NCI-H1105 (cell line): Measurements from ENCODE around the gene PIGV.

Experiments used
- DNase-seq: peaks from one replicate; lab custom pipeline; 2025; lab: John Stamatoyannopoulos, UW

PIGV gene

DNA sequence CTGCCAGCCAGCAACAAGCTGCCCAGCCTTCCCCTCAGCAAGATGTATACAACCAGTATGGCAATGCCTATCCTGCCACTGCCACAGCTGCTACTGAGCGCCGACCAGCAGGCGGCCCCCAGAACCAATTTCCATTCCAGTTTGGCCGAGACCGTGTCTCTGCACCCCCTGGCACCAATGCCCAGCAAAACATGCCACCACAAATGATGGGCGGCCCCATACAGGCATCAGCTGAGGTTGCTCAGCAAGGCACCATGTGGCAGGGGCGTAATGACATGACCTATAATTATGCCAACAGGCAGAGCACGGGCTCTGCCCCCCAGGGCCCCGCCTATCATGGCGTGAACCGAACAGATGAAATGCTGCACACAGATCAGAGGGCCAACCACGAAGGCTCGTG is 13.3 kb upstream of the PIGV start:
- DNase-seq = no peak

DNA sequence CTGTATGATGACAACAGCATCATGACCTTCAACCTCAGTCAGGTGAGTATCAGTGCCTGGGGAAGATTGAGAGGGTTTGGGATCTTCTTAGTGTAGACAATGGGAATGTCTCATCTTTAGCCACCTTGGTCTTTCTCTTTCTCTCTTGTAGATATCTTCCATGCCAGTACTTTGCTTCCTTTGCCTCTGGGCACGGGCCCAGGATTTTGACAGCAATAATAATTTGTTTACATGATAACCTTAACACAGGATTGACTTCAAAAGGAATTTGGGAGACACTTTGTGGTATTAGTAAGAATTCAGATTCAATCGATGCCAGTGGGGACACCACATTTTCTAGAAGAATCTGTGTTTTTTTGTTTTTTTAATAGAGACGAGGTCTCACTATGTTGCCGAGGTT is 12.1 kb upstream of the PIGV start:
- DNase-seq = no peak

DNA sequence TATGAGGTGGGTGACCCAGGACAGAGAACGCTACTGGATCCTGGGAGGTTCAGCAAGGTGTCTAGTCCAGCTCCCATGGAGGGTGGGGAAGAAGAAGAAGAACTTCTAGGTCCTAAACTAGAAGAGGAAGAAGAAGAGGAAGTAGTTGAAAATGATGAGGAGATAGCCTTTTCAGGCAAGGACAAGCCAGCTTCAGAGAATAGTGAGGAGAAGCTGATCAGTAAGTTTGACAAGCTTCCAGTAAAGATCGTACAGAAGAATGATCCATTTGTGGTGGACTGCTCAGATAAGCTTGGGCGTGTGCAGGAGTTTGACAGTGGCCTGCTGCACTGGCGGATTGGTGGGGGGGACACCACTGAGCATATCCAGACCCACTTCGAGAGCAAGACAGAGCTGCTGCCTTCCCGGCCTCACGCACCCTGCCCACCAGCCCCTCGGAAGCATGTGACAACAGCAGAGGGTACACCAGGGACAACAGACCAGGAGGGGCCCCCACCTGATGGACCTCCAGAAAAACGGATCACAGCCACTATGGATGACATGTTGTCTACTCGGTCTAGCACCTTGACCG is 8.6 kb upstream of the PIGV start:
- DNase-seq = no peak

DNA sequence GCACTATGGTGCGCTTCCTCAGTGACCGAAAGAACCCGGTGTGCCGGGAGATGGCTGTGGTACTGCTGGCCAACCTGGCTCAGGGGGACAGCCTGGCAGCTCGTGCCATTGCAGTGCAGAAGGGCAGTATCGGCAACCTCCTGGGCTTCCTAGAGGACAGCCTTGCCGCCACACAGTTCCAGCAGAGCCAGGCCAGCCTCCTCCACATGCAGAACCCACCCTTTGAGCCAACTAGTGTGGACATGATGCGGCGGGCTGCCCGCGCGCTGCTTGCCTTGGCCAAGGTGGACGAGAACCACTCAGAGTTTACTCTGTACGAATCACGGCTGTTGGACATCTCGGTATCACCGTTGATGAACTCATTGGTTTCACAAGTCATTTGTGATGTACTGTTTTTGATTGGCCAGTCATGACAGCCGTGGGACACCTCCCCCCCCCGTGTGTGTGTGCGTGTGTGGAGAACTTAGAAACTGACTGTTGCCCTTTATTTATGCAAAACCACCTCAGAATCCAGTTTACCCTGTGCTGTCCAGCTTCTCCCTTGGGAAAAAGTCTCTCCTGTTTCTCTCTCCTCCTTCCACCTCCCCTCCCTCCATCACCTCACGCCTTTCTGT is 7.3 kb upstream of the PIGV start:
- DNase-seq = no peak

DNA sequence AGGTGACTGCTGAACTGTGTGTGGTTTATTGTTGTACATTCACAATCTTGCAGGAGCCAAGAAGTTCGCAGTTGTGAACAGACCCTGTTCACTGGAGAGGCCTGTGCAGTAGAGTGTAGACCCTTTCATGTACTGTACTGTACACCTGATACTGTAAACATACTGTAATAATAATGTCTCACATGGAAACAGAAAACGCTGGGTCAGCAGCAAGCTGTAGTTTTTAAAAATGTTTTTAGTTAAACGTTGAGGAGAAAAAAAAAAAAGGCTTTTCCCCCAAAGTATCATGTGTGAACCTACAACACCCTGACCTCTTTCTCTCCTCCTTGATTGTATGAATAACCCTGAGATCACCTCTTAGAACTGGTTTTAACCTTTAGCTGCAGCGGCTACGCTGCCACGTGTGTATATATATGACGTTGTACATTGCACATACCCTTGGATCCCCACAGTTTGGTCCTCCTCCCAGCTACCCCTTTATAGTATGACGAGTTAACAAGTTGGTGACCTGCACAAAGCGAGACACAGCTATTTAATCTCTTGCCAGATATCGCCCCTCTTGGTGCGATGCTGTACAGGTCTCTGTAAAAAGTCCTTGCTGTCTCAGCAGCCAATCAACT is 6.4 kb upstream of the PIGV start:
- DNase-seq = no peak

DNA sequence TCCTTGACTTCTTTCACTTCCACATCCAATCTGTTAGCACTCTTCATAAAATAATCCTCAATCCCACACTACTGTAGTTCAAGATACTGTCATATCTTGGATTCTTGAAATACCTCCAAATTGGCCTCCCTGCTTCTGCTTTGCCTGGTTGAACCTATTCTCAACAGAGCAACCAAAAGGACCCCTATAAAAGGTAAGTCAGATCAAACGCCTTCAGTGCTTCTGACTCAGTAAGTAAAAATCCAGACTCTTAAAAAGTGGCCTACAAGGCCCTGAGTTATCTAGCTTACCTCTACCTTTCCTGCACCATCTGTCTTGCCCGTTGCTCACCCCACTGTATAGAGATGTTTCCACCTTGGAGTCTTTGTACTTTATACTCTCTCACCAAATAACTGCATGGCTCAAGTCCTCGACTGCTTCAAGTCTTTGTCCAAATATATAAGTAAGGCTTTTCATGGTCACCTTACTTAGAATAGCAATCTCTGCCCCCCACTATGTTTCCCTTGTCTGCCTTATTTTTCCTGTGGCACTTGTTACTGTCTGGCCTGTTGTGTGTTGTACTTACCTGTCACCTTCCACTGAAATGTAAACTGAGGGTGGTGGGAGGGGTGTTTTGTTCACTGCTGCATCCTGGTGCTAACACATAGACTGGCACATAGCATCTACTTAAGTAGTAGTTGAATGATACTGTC is 5.1 kb upstream of the PIGV start:
- DNase-seq = no peak

DNA sequence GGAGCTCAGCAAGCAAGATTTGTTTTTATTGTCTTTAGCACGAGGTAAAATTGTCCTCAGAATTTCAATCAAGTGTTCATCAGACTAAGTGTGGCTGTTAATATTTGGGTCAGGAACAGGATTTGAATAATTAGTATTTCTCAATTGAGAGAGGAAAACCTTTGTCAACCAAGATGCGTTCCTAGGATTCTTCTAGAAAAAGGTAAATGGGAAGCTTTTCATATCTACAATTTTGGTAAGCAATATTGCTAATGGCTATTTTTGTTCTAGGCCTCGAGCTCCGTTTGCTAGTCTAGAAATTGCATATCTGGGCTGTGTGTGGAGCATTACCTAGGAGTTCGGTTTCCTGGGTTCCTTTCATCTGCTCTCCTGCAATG is 4.1 kb upstream of the PIGV start:
- no peak for DNase-seq

DNA sequence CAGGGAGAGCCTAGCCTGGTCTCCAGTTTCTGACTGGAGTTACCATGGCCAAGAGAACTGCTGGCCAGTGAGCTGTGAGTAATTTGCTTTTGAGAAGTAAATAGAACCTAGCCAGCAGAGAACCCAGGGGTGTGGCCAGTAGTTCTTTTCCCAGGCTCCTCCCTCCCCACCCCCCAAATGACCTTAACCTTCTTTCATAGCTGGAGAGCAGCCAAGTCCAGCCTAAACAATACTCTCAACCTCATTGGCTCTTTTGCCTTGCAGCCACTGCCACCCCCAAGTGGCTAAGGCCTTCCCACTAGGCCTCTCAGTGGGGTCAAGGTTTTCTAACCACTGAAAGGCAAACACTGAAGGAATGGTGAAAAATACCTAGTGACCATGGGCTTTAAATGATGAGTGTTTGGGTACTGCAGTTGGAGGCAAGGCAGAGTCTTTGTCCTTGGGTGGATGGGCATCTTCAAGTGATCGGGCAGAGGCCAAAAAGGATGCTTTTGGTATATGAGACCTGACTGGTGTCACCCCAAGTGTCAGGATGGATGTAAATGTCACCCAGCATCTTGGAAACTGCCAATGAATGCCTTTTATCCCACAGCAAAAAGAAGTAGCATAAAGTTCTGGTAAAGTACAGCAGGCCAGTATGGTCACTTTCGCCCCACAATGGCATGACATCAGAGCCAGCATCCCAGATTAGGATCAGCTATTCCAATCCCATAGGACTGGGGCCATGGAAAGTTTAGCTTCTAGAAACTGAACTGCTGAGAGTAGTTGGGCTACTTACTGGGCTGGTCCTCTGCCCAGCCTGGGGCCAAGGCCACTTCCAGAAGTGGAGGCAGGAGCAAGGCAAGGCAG is 3.5 kb upstream of the PIGV start:
- peak; percentile 45 for DNase-seq

DNA sequence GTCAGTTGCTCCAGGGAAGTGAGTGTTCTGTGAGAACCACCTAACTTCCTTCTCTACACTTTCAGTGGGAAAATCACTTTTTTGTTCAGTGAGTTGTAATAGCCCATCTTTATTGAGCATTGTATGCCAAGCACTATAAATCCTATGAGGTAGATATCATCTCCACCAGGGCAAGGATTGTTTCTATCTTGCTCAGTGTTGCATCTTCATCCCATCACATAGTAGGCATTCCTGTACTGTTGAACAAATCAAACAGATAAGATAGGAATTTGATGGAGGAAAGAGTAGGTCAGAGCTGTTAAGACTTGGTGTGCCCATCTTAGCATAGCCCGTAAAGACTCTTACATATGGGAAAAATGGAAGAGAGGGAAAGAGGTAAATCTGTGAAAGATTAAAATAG is 2.9 kb upstream of the PIGV start:
- no peak for DNase-seq

DNA sequence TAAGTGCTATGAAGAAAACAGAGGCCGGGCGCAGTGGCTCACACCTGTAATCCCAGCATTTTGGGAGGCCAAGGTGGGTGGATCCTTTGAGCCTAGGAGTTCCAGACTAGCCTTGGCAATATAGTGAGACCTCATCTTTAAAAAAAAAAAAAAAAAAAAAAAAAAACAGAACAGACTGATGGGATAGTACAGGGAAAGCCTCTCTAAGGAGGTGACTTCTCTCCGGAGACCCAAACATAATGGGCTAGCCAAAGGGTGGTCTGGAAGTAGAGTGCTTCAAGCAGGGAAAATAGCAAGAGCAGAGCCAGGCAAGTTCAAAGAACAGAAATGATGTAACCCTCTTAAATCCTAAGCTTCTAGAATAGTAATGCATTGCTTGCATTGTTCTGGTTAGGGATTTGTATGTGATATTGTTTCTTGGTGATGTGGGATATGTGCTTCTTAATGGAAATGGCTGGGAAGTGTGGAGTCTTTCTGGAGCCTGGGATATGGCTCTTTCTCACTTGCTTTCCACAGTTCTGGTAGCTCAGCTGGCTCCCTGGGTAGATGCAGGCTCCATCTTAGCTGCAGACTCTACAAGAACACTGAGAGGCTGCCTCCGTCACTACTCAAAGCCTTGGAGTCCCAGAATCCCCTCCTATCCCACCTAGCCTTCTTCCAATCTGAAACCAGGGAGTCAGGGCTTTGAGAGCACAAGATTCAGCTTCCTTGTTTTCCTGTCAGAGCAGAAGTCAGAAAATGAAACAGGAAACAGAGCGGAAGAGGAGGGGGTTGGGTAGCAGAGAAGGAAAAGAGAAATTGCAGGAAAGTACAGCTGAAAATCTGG is 1.9 kb upstream of the PIGV start:
- no peak for DNase-seq

DNA sequence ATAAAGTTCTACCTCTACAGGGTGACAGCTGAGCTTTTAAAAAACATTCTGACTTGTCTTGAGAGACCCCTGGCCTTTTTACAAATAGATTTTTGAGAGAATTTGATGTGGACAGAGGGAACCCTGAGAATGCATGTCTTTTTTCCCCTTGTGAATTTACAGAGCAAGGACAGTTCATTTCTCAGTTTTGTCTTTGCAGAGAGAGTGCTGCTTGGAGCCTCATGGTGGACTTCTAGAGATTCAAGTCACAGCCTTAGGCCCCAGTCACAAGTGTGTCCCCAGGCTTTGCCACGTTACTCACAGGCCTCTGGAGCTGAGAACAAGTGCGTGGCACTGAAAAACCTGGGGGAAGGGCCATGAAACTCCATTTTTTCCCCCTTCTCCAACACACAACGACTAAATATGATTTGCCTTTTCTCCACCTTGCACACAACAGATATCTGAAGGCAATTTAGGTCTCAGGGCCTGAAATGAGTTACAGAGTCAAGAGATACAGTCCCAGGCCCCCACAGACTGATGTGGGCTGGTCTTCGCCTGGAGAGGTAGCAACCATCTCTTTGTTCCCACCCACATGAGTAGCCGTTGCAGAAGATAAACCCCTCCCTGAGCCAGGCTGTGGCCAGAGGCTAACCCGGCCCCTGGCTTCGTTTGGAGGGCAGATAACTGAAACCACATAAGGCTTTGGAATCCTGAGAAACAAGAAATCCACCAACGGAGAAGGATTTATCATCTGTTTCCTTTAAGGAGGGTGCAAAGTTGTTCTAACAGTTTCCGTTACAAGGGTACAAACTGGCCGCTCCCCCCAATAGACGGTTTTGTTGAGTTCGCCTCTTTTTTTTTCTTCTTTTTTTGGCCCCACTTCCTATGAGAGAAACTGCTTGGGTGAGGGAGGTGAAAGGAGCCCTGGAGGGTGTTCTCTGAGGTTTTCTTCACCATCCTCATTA is 1.0 kb upstream of the PIGV start:
- DNase-seq = no peak

DNA sequence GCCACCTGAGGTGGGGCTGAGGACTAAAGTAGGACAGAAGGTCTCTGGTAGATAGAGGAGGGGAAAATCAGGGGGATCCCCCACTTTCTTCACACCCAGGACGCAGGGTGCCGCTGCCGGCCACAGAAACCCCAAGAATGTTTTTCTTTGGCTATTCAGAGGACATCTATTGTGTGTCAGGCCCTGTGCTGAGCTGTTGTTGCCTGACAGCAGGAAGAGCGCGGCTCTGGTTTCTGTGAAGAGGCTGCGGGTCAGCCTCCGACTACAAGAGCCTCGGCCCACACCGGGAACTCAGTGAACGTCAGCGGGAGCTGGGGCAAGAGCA is 407 bp upstream of the PIGV start:
- no peak for DNase-seq

DNA sequence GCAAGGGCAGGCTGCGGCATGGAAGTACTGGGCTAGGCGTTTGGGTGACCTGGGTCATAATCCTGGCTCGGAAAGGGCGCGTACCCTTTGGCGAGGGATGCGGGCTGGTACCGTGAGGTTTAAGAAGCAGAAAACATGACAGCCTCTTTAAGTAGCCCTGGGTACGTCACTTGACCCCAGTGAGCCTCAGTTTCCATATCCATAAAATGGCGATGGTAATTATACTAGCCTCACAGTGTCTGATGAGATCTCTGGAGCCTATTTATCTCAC is 700 bp downstream of the PIGV start:
- DNase-seq = no peak

DNA sequence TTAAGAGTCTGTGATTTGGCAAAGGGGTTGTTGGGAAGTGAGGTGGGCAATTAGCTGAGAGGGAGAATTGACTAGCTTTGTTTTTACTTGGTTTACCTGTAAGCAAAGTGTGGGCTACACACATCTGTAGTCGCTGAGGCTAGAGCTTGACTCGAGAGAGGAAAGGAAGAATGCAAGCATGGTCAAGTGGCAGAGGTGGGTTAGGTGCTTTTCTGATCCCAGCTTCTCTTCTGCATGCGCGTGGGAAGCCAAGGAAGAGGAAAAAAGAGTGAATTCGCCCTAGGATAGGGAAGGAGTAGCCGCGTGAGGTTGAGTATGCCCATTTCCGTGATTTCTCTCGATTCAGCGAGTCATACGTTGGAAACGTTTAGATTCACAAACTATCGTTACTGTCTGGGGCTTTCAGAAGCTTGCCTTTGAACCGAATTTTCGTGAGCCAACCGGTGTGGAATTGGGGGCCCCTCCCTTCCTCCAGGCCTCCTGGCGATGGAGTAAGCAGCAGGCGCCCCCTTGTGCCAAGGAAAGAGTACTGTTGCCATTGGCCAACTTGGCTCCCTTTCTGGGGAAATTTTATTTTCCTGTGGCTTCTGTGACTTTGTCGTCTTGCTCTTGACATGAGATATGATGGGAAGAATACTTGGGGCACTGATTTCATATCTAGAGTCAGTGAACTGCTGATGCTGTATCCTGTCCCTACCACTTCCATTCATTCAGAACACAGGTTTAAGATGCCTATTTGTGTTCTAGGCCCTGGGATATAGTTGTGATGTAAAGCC is 1.3 kb downstream of the PIGV start:
- DNase-seq = peak; percentile 85

DNA sequence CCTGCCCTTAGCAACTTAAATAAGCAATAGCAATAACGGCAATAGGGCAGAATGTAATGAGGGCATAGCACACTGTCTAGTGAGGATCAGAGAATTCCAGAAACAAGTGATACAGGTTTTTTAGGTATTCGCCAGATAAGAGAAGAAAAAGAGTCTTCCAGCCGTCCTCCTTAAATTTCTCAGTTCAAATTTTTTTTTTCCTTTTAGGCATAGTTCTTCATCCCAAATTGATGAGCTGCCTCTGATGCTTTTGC is 1.8 kb downstream of the PIGV start:
- no peak for DNase-seq

DNA sequence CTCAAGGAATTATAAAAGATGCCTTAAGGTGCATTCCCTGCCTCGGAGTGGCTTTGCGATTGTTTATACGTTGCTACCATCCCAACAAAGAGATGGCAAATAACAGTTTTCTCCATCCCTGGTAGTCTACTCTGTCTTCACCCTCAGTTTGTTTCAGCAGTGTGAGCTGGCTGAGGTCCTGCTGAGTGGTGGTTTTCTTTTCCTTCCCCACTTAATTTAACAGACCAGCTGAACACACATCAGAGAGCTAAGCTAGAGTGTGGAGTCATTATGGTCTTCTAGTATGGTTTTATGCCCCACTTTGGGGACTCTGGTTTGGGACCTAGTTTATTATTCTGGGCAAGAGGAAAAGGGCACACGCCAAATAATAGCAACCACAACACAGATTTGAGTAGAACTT is 2.2 kb downstream of the PIGV start:
- no peak for DNase-seq

DNA sequence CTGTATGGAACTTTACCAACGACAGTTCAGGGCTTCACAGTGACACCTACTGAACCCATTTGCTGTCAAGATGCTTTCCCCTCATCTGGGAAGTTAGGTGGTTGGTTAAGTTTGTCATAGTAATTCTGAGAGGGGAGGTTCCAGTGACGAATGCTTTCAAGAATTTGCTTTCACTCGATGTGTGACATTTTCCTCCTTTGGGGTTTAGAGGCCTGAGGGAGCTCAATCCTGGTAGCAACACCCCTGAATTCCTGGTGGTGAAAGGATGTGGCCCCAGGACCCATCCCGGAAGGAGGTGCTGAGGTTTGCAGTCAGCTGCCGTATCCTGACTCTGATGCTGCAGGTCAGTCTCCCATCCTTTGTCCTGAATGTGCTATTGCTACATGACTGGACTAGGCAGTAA is 2.8 kb downstream of the PIGV start:
- no peak for DNase-seq

DNA sequence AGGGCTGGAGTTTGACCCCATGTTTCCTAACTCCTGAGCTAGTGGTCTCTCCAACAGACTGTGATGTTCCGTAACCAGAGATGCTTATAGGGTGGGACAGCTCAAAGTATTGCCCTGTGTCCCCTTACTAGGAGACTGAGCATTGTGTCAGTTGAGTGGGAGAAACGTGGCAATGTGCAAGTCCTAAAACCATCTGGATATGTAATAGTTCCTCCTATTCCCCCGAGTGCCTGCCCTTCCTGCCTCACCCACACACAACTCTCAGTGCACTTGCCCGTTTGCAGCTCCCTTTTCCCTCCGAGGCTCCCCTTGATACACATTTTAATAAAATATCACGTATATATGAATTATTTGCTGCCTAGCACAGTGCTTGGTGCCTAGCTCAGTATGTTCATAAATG is 3.4 kb downstream of the PIGV start:
- no peak for DNase-seq

DNA sequence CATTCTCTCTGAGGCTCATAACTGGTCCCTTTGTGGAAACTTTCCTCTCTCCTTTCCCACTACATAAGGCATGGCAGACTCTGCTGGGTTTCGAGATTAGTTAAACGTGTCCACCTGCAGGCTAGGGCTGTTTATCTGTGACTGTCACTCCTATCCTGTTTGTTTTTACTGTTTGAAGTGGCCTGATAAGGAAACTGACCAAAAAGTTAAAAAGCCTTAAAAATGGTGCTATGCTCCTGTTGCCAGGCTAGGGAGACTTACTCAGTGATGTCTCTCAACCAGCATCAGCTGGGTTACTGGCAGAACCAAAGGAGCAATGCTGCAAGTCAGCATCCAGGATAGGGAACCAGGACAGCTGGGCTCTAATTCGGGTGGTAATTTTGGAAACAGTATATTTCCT is 3.9 kb downstream of the PIGV start:
- no peak for DNase-seq

DNA sequence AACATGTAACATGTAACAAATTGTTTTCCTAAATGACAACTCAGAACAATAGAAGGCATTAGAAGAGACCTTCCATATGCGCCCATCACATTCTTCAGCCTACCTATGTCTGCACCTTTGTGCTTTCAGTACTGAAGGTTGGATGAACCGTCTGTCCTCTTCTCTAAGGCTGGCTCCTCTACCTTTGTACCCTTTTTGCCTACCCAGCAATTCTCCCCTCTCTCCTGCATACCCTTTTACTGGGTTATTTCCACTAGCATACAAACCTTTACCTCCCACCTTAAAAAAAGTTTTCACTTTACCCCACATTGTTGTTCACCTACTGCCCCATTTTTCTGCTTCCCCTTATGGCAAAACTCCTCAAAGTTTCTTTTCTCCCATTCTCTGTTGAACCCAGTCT is 5.2 kb downstream of the PIGV start:
- no peak for DNase-seq

DNA sequence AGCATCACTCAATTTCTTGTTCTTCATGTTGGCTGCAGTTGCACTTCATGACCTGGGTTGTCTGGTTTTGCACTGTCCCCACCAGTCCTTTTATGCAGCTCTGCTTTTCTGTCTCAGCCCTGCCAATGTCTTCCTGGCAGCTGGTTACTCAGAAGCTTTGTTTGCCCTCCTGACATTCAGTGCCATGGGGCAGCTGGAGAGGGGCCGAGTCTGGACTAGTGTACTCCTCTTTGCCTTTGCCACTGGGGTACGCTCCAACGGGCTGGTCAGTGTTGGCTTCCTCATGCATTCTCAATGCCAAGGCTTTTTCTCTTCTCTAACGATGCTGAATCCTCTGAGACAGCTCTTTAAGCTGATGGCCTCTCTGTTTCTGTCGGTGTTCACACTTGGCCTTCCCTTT is 6.6 kb downstream of the PIGV start:
- no peak for DNase-seq
